Epidermal melanocyte (primary cell): ENCODE measurements around the gene GSE1.

Experiments used
- DNase-seq: peaks from one replicate; pipeline ENCODE4 v3.0.0; 2011; ENCODE audit warnings: low spot score; ENCODE audit not compliant: insufficient read length

The GSE1 gene

DNA sequence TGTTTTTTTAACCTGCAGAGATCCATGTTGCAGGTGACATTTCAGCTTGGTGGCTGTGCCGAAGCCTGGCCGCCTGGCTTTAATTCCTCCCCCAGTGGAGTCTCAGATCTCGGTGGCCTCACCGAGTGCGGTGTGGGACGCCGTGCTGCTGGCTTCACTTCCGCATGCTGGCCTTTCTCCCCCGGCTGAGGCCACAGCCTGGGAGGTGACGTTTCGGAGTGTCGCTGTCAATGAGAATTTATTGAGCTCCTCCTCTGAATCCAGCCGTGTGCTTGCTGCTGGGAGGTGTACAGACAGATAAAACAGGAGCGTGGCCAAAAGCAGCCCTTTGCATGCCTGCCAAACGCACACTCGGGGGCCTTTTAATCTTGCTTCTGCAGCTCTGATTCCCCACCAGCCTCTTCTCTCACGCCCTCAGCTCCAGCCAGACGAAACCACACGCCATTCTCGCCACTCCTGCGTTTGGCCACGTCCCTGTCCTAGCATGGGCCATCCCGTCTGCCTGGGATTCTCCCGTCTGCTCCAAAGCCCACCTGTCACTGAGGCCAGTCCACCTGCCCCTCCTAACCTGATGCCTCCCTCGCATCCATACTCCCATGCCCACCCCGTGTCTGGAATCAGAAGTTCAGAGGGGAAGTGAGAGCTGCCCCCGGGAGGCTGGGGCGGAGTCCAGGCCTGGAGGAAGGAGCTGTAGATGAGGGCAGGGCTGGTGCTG is 3.6 kb downstream of the GSE1 start:
- DNase-seq = no peak

- no peak for DNase-seq
These were observed 4.8 kb downstream of the GSE1 start for GRCh38 chr16:85617948-85618347.

DNA sequence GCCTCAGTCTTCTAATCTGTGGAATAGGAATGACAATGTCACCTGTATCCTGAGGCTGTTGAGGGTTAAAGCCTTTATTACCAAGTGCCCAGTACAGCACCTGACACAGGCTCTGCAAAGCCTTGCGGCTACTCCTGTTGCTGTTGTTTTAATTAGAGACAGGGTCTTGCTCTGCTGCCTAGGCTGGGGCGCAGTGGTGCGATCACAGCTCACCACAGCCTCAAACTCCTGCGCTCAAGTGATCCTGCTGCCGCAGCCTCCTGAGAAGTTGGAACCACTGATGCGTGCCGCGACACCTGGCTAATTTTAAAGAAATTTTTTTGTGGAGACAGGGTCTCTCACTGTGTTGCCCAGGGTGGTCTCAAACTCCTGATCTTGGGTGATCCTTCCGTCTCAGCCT is 5.4 kb downstream of the GSE1 start:
- no peak for DNase-seq

DNA sequence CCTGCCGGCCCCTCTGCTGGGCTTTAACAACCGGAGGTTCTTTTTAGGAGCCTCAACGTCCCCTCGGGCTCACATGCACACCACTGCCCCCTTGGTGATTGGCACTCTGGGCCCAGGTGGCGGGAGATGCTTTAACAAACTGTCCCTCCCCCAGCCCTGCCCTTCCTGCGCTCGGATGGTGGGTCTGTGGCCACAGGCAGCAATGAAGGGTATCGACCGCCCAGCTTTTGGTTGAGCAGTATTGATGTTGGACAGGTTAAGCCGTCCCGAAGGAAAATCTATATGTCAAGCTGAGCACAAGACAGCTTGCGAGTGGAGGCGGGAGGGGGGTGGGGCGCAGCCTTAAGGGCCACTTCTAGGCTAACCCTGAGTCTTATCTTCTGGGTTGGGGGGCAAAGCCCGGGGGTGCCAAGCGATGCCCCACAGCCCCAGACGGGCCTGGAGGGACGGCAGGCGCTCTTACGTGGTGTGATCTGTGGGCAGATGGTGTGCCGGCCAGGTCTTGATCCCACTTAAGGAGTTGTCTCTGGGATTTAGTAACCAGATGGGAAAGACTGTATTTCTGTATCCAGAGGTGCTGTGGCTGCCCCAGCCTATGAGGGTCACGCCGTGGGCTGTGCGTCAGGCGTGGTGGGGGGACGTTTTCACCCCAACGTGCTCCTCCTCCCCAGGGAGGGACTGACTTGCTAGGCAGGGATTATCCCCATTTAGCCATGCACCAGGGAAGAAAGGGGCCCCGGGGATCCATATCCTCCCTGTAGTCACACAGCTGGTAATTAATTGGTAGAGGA is 6.2 kb downstream of the GSE1 start:
- DNase-seq = no peak

GRCh38 chr16:85620374-85620773 is 7.3 kb downstream of the GSE1 start:
- DNase-seq = no peak

- DNase-seq = no peak
These were observed 8.7 kb downstream of the GSE1 start for GRCh38 chr16:85621698-85622428.

- no peak for DNase-seq
These were observed 9.6 kb downstream of the GSE1 start for GRCh38 chr16:85622683-85623082.

DNA sequence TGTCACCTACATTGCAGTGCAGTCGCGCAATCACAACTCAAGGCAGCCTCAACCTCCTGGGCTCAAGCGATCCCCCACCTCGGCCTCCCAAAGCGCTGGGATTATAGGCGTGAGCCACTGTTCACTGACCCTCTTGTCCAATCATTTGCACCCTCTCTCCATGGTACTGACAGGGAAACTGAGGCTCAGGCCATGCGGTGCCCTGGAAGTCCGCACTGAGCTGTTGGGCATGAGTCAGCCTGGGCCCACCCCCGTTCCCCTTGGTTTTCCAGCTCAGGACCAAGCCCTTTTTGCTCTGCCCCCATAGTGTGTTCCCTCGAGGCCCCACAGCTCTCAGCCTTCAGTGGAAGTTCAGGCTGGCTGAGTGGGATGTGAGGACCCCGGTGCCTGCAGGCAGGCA is 10.1 kb downstream of the GSE1 start:
- DNase-seq = no peak

- DNase-seq = no peak
These were observed 11.0 kb downstream of the GSE1 start for GRCh38 chr16:85623997-85624601.

DNA sequence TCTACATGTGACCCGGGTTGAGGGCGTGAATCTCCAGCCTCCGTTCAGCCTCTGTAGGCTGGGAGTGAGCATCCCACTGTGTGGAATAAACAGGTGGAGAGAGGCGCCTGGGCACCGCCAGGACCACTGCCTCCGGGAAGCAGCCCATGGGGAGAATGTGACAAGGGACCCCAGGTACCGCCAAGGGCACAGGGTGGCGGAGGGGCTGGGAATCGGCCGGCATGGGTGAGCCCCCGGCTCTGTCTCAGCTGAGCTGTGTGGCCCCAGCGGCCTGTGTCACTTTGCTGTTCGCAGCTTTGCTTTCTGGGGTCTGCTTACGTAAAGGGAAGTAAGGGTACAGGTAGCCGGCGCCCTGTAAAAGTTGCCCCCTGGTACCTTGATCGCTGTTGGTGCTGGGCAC is 11.5 kb downstream of the GSE1 start:
- no peak for DNase-seq

GRCh38 chr16:85625053-85625452 is 11.9 kb downstream of the GSE1 start:
- no peak for DNase-seq

DNA sequence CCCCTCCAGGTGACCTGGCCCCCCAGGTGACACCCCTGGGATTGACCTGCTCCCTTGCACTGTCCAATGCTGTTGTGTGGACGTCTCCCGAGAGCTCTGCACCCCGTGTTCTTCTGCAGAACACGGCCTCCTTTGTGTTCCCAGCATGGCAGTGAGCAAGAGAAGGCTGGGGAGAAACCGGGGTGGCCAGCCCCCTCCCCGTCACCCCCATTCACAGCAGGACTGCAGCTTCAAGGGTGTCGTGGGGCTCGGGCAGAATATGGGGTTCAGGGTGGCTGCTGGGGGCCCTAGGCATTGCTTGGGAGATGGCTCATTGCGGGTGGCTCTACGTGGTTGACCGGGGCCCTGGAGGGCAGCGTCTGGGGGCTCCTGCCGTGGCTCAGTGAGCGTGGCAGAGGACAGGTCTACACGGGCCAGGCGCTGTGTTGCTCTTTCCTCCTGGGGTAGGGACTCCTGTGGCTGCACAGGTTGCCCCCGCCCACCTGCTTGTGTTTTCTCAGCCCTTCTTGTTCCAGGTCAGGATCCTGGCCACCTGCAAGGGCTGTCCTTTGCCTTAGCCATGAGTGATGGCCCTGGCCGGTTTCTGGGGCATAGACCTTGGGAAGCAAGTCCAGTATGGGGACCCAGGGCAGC is 12.5 kb downstream of the GSE1 start:
- no peak for DNase-seq

GRCh38 chr16:85626191-85626981 is 13.3 kb downstream of the GSE1 start:
- no peak for DNase-seq

DNA sequence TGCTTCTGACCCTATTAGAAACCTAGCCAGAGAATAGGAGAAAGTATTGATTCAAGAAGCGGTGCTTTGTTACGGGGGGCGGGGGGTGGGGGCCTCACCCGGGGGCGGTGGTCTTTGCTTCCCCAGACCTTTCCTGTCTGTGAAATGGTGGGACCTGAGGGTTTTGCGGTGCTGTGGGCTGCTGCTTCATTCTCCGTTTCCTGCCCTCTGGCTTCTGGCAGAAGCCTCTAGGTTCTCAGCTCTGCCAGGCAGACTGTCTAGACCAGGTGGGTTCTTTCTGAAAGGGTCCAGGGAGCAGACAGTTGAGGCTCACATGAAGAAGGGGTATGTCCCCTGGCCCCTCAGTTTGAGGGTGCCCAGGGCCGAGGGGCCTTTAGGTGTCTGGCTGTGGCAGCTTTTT is 14.0 kb downstream of the GSE1 start:
- DNase-seq = no peak

GRCh38 chr16:85627526-85628264 is 14.6 kb downstream of the GSE1 start:
- DNase-seq = no peak

- no peak for DNase-seq
These were observed 15.1 kb downstream of the GSE1 start for GRCh38 chr16:85628265-85628556.

DNA sequence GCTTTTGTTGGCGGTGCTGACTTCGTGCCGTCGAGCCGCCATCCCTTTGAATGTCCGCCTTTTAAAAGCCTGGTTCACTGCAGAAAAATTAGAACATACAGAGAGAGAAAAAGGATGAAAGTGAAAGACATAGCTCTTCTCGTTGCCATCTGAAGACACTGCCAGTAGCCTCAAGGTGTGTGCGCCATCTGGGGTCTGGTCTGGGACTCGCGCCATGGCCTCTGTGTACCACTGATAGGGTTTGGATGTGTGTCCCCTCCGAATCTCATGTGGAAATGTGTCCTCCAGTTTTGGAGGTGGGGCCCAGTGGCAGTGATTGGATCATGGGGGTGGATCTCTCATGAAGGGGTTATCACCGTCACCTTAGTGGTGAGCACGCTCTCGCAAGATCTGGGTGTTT is 15.5 kb downstream of the GSE1 start:
- no peak for DNase-seq

DNA sequence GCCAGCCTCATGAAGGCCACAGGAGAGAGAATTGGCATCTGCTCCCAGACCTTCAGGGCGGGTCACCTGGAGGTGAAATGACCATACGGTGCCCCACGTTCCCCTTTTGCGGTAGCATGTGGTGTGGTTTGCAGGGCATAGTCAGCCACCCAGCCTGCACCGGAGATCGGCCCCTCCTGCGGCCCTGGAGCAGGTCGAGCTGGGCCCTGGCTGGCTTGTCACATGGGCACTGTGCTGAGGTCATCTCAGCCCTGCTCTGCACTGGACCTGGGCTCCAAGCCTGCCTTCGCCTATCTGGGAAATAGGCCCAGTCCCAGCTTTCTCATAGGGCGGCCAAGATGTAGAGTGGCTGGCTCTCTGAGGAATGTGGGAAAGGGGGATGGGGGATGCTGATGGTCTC is 16.2 kb downstream of the GSE1 start:
- DNase-seq = no peak

GRCh38 chr16:85629853-85630252 is 16.7 kb downstream of the GSE1 start:
- no peak for DNase-seq

GRCh38 chr16:85631230-85631629 is 18.1 kb downstream of the GSE1 start:
- no peak for DNase-seq
